ENCODE measurements around the gene HOMER3.
A peak's percentile ranks its signal among the peaks of the same experiment; 100 is the strongest.

HOMER3 gene

GRCh38 chr19:18912933-18913332 lies 28.1 kb downstream of the HOMER3 start:
- Histone ChIP-seq H3K9me3 (no peaks in the 10 kb centered on the region), H3K4me1 (peaks cover 0 to 27% (median 7%) of the 10 kb centered on the region in 4 donors), H3K4me3 (no peak overlapping the region), H3K27me3 (no peaks in the 10 kb centered on the region), H3K36me3 (peaks cover 8 to 76% (median 47%) of the 10 kb centered on the region in 3 donors), H3K27ac (no peak overlapping the region)
- intact Hi-C loops (cut with DNase I; ENCODE audit: low total_unique reads) = no loop called here
- DNase-seq = no peak
- TF ChIP-seq CTCF (IDR thresholded peaks at IDR 0.05) = no peak

GRCh38 chr19:18910801-18911436 lies 30.1 kb downstream of the HOMER3 start:
- H3K36me3 ChIP-seq = peaks cover 17 to 97% (median 67%) of the 10 kb centered on the region in 3 donors
- intact Hi-C loops (cut with DNase I; ENCODE audit: low total_unique reads) = no loop called here

GRCh38 chr19:18910010-18910409 lies 31.0 kb downstream of the HOMER3 start:
- Histone ChIP-seq H3K4me3 (no peak overlapping the region), H3K36me3 (peaks cover 20 to 97% (median 70%) of the 10 kb centered on the region in 3 donors), H3K9me3 (no peaks in the 10 kb centered on the region)

More at GRCh38 chr19:18910801-18911436, 30.1 kb downstream of the HOMER3 start:
- H3K4me3 ChIP-seq = no peak overlapping the region
- no peaks in the 10 kb centered on the region for H3K27me3 ChIP-seq
- peaks cover 0 to 9% (median 0%) of the 10 kb centered on the region in 4 donors for H3K4me1 ChIP-seq
- no peaks in the 10 kb centered on the region for H3K9me3 ChIP-seq
- no peak for TF ChIP-seq CTCF (IDR thresholded peaks at IDR 0.05)
- DNase-seq = no peak
- no peak overlapping the region for H3K27ac ChIP-seq

GRCh38 chr19:18908917-18909619 lies 31.9 kb downstream of the HOMER3 start:
- TF ChIP-seq CTCF (IDR thresholded peaks at IDR 0.05) = no peak
- H3K27ac ChIP-seq = no peak overlapping the region
- no peaks in the 10 kb centered on the region for H3K4me1 ChIP-seq
- no peaks in the 10 kb centered on the region for H3K9me3 ChIP-seq
- H3K27me3 ChIP-seq = no peaks in the 10 kb centered on the region
- intact Hi-C loops (cut with DNase I; ENCODE audit: low total_unique reads) = no loop called here
- H3K36me3 ChIP-seq = peaks cover 27 to 97% (median 74%) of the 10 kb centered on the region in 3 donors
- H3K4me3 ChIP-seq = no peak overlapping the region
- DNase-seq = no peak

More at GRCh38 chr19:18910010-18910409, 31.0 kb downstream of the HOMER3 start:
- no peak for DNase-seq
- Histone ChIP-seq H3K4me1 (no peaks in the 10 kb centered on the region), H3K27ac (no peak overlapping the region), H3K27me3 (no peaks in the 10 kb centered on the region)
- intact Hi-C loops (cut with DNase I; ENCODE audit: low total_unique reads) = no loop called here
- TF ChIP-seq CTCF (IDR thresholded peaks at IDR 0.05) = no peak

- Histone ChIP-seq H3K36me3 (peaks cover 30 to 98% (median 67%) of the 10 kb centered on the region in 3 donors), H3K4me1 (no peaks in the 10 kb centered on the region), H3K4me3 (no peak overlapping the region), H3K9me3 (no peaks in the 10 kb centered on the region), H3K27ac (no peak overlapping the region), H3K27me3 (no peaks in the 10 kb centered on the region)
- TF ChIP-seq CTCF (IDR thresholded peaks at IDR 0.05) = no peak
- intact Hi-C loops (cut with DNase I; ENCODE audit: low total_unique reads) = no loop called here
- DNase-seq = peak in 1 of 2 donors; percentile 63
These were observed 34.2 kb downstream of the HOMER3 start for GRCh38 chr19:18906605-18907519.

All from tibial artery (tissue), 4 donors.